CD4-positive, alpha-beta memory T cell (primary cell): Measurements from ENCODE around the gene PHYKPL. TPM values are rescaled to one million over a fixed set of nuclear protein-coding genes. Genes with fewer than 3 reads are reported as not detected.
"Not testable (repeated sequence)": the region's sequence is repeated elsewhere in the genome, so short reads cannot be mapped to it uniquely, and the experiment has no call there.

Source experiments
- CTCF ChIA-PET: fragments of 350-600 bp; sonication (Branson Sonifier 250); formaldehyde crosslinking; loops from one replicate; lab custom pipeline; 2021; ENCODE audit warnings: inconsistent platforms; ENCODE audit not compliant: partially characterized antibody; lab: Charles Lee
- POLR2A ChIA-PET: fragments of 350-600 bp; sonication (Branson Sonifier 250); formaldehyde crosslinking; loops from one replicate; lab custom pipeline; 2021; ENCODE audit not compliant: partially characterized antibody; lab: Charles Lee
- DNase-seq, 5 donors: peaks; one replicate each; pipeline versions ENCODE4 v3.0.0 to v3.0.0-alpha.2; 2020 to 2022; ENCODE audit warnings: mixed read lengths in 1 of 5
- H3K27ac ChIP-seq: one replicate; pipeline ENCODE4 v1.7.0; 2013; ENCODE audit warnings: low read depth, low read length
- H3K27me3 ChIP-seq: 2 replicates; pipeline ENCODE4 v1.7.0; 2013; ENCODE audit warnings: mild to moderate bottlenecking, low read length, moderate library complexity; ENCODE audit not compliant: insufficient read depth
- H3K36me3 ChIP-seq: 2 replicates; pipeline ENCODE4 v1.7.0; 2013; ENCODE audit warnings: mild to moderate bottlenecking, low read length, moderate library complexity; ENCODE audit not compliant: insufficient read depth
- H3K4me1 ChIP-seq: 2 replicates; pipeline ENCODE4 v1.7.0; 2013; ENCODE audit warnings: mild to moderate bottlenecking, low read length, moderate library complexity; ENCODE audit not compliant: insufficient read depth
- H3K4me3 ChIP-seq, 2 donors: one replicate each; pipeline ENCODE4 v1.7.0; 2013; ENCODE audit warnings: low read length in 2 of 2, mild to moderate bottlenecking in 1 of 2
- H3K9me3 ChIP-seq, 2 donors: one replicate each; pipeline ENCODE4 v1.7.0; 2013; ENCODE audit warnings: low read length in 2 of 2, control low read depth in 1 of 2; ENCODE audit not compliant: control insufficient read depth in 1 of 2
- H3K27ac Mint-ChIP-seq, 7 donors: one replicate each; pipeline ENCODE4 v1.8.0; 2020 to 2021; ENCODE audit warnings: mixed read lengths in 7 of 7, mild to moderate bottlenecking in 6 of 7, inconsistent platforms in 3 of 7, moderate library complexity in 3 of 7
- H3K27me3 Mint-ChIP-seq, 2 donors: one replicate each; pipeline ENCODE4 v1.8.0; 2020 to 2021; ENCODE audit warnings: mixed read lengths in 2 of 2
- H3K36me3 Mint-ChIP-seq, 2 donors: one replicate each; pipeline ENCODE4 v1.8.0; 2020 to 2021; ENCODE audit warnings: mixed read lengths in 2 of 2, inconsistent platforms in 1 of 2, mild to moderate bottlenecking in 1 of 2
- H3K4me1 Mint-ChIP-seq, 4 donors: one replicate each; pipeline ENCODE4 v1.8.0; 2020 to 2021; ENCODE audit warnings: mixed read lengths in 4 of 4, mild to moderate bottlenecking in 1 of 4
- H3K4me3 Mint-ChIP-seq, 8 donors: one replicate each; pipeline ENCODE4 v1.8.0; 2020 to 2021; ENCODE audit warnings: mixed read lengths in 8 of 8, mild to moderate bottlenecking in 7 of 8, moderate library complexity in 6 of 8, inconsistent platforms in 3 of 8
- H3K9me3 Mint-ChIP-seq, 8 donors: one replicate each; pipeline ENCODE4 v1.8.0; 2020 to 2021; ENCODE audit warnings: mixed read lengths in 8 of 8, mild to moderate bottlenecking in 5 of 8, inconsistent platforms in 3 of 8, moderate library complexity in 1 of 8
- intact Hi-C: fragments of 100-400 bp; cut with micrococcal nuclease; formaldehyde crosslinking; loops from one replicate; pipeline ENCODE4 v1.15.1; 2023
- polyA plus RNA-seq, 2 donors: library from polyadenylated mRNA; unstranded; fragments of 300-500 nt; fragmentation: Illumina TruSeq; gene quantifications; one replicate each; pipeline ENCODE4 v1.2.3, GENCODE V29; 2021
- total RNA-seq, 2 experiments: library from RNA; stranded (reverse); gene quantifications; one replicate each; pipeline ENCODE4 v1.2.3, GENCODE V29; 2021

PHYKPL gene
- total and polyA plus RNA-seq, 4 experiments from 2014 or later: 38.7 to 251 (median 139) TPM

- no peaks in the 10 kb centered on the region for H3K36me3 ChIP-seq
- no peak for DNase-seq
- H3K4me3 ChIP-seq: no peak overlapping the region
- ChIA-PET POLR2A (no interaction called here), CTCF (no interaction called here)
- H3K9me3 ChIP-seq: no peaks in the 10 kb centered on the region
- no peaks in the 10 kb centered on the region for H3K27me3 ChIP-seq
- peaks cover 3% of the 10 kb centered on the region in 2 donors for H3K36me3 Mint-ChIP-seq
- peaks cover 2 to 5% of the 10 kb centered on the region in 2 donors for H3K27me3 Mint-ChIP-seq
- H3K4me1 Mint-ChIP-seq: peaks cover 0 to 8% (median 1%) of the 10 kb centered on the region in 4 donors
- no peaks in the 10 kb centered on the region for H3K4me1 ChIP-seq
- H3K4me3 Mint-ChIP-seq: peak overlapping the region in 1 of 8 donors; percentile 25
- H3K27ac ChIP-seq: no peak overlapping the region
- intact Hi-C loops: no loop called here
- H3K27ac Mint-ChIP-seq: no peak overlapping the region
- H3K9me3 Mint-ChIP-seq: peaks cover 0 to 5% (median 0%) of the 10 kb centered on the region in 8 donors
Measured at GRCh38 chr5:178199581-178200434, 32.8 kb downstream of the PHYKPL start.

- no peak overlapping the region for H3K4me3 Mint-ChIP-seq
- POLR2A ChIA-PET: no interaction called here
- Histone ChIP-seq H3K36me3 (no peaks in the 10 kb centered on the region), H3K9me3 (no peaks in the 10 kb centered on the region), H3K4me3 (no peak overlapping the region), H3K4me1 (peaks cover 5% of the 10 kb centered on the region), H3K27me3 (no peaks in the 10 kb centered on the region), H3K27ac (no peak overlapping the region)
- H3K9me3 Mint-ChIP-seq: peaks cover 0 to under 1% (median 0%) of the 10 kb centered on the region in 8 donors
- intact Hi-C loops: no loop called here
- peaks cover 0 to 6% of the 10 kb centered on the region in 2 donors for H3K27me3 Mint-ChIP-seq
- H3K4me1 Mint-ChIP-seq: peaks cover 2 to 13% (median 7%) of the 10 kb centered on the region in 4 donors
- no peak for DNase-seq
- H3K27ac Mint-ChIP-seq: no peak overlapping the region
- CTCF ChIA-PET: interaction anchor here (0.7 kb wide), 1 partner anchor 39 kb away, joined by 4 read pairs; no protein-coding TSS in a partner anchor
- no peaks in the 10 kb centered on the region for H3K36me3 Mint-ChIP-seq
Measured at GRCh38 chr5:178198706-178199105, 33.9 kb downstream of the PHYKPL start.

- H3K4me1 ChIP-seq, DNase-seq, H3K4me3 ChIP-seq, H3K9me3 Mint-ChIP-seq, H3K27ac Mint-ChIP-seq, H3K9me3 ChIP-seq, H3K36me3 Mint-ChIP-seq, intact Hi-C loops, POLR2A ChIA-PET, H3K27ac ChIP-seq, H3K36me3 ChIP-seq, H3K27me3 ChIP-seq, H3K27me3 Mint-ChIP-seq, H3K4me3 Mint-ChIP-seq: not testable (repeated sequence)
- peaks cover 6 to 18% (median 11%) of the 10 kb centered on the region in 4 donors for H3K4me1 Mint-ChIP-seq
- CTCF ChIA-PET: interaction anchor here (0.7 kb wide), 1 partner anchor 40 kb away, joined by 4 read pairs; no protein-coding TSS in a partner anchor
Measured at GRCh38 chr5:178198151-178198550, 34.5 kb downstream of the PHYKPL start.

GRCh38 chr5:178196986-178197385, 35.6 kb downstream of the PHYKPL start:
- peaks cover 7 to 23% (median 15%) of the 10 kb centered on the region in 4 donors for H3K4me1 Mint-ChIP-seq
- Histone ChIP-seq H3K27ac (no peak overlapping the region), H3K9me3 (no peaks in the 10 kb centered on the region), H3K27me3 (no peaks in the 10 kb centered on the region), H3K4me3 (no peak overlapping the region), H3K4me1 (peaks cover 5% of the 10 kb centered on the region), H3K36me3 (no peaks in the 10 kb centered on the region)
- no peak for DNase-seq
- no peaks in the 10 kb centered on the region for H3K36me3 Mint-ChIP-seq
- CTCF ChIA-PET: no interaction called here
- intact Hi-C loops: no loop called here
- no peaks in the 10 kb centered on the region for H3K9me3 Mint-ChIP-seq
- peaks cover 6 to 7% of the 10 kb centered on the region in 2 donors for H3K27me3 Mint-ChIP-seq
- POLR2A ChIA-PET: no interaction called here
- no peak overlapping the region for H3K4me3 Mint-ChIP-seq
- no peak overlapping the region for H3K27ac Mint-ChIP-seq

DNA sequence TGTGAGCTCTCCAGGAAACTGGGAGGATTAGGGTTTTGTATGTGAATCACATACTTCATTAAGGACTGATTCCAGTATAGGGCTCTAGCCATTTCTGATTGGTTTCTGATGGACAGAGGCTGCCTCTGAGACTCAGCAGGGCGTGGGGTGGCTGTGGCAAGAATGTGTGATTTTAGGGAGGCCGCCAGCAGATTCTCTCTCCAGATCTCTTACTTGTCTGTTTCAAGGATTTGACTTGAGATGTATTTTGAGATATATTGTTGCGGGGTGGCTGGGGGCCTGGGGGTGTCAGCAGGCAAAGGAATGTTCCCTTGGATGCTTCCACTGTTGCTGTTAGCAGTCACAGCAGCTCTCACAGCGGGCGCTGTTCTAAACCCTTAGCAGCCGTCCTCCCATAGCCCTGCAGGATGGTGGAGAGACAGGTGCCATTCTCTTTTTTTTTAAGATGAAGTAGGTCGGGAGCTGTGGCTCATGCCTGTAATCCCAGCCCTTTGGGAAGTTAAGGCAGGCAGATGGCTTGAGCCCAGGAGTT, 36.3 kb downstream of the PHYKPL start:
- Mint-ChIP-seq H3K9me3 (no peaks in the 10 kb centered on the region), H3K27ac (no peak overlapping the region), H3K4me1 (peaks cover 7 to 23% (median 15%) of the 10 kb centered on the region in 4 donors), H3K4me3 (no peak overlapping the region), H3K36me3 (no peaks in the 10 kb centered on the region), H3K27me3 (peaks cover 6 to 7% of the 10 kb centered on the region in 2 donors)
- Histone ChIP-seq H3K4me1 (peaks cover 5% of the 10 kb centered on the region), H3K27ac (no peak overlapping the region), H3K9me3 (no peaks in the 10 kb centered on the region), H3K4me3 (no peak overlapping the region), H3K27me3 (no peaks in the 10 kb centered on the region), H3K36me3 (no peaks in the 10 kb centered on the region)
- no peak for DNase-seq
- CTCF ChIA-PET: no interaction called here
- POLR2A ChIA-PET: no interaction called here
- intact Hi-C loops: no loop called here

DNA sequence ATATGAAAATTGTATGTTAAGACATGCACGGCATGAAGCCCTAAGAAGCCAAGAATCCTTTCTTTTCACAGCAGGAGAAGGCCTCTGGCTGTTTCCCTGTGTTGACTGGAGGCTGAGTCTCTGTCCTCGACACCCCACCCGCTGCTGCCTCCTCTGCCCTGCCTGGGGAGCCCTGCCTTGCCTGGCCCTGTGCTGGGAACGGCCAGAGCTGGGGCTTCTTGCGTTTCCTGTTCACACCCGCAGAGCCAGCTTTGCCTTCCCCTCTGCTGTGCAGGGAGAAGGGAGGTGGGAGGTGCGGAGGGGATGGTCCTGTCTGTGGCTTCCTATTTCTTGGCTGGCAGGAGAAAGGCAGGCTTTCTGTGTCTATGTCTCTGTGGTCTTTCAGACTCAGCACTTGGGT, 38.6 kb downstream of the PHYKPL start:
- H3K36me3 ChIP-seq: no peaks in the 10 kb centered on the region
- intact Hi-C loops: no loop called here
- Mint-ChIP-seq H3K4me1 (peaks cover 7 to 23% (median 15%) of the 10 kb centered on the region in 4 donors), H3K9me3 (no peaks in the 10 kb centered on the region), H3K4me3 (peak overlapping the region in 1 of 8 donors; percentile 32), H3K27me3 (peaks cover 9% of the 10 kb centered on the region in 2 donors), H3K27ac (no peak overlapping the region), H3K36me3 (no peaks in the 10 kb centered on the region)
- CTCF ChIA-PET: no interaction called here
- H3K4me3 ChIP-seq: no peak overlapping the region
- H3K27ac ChIP-seq: no peak overlapping the region
- DNase-seq: no peak
- peaks cover under 1% of the 10 kb centered on the region for H3K27me3 ChIP-seq
- no peaks in the 10 kb centered on the region for H3K9me3 ChIP-seq
- peaks cover 5% of the 10 kb centered on the region for H3K4me1 ChIP-seq
- POLR2A ChIA-PET: no interaction called here

DNA sequence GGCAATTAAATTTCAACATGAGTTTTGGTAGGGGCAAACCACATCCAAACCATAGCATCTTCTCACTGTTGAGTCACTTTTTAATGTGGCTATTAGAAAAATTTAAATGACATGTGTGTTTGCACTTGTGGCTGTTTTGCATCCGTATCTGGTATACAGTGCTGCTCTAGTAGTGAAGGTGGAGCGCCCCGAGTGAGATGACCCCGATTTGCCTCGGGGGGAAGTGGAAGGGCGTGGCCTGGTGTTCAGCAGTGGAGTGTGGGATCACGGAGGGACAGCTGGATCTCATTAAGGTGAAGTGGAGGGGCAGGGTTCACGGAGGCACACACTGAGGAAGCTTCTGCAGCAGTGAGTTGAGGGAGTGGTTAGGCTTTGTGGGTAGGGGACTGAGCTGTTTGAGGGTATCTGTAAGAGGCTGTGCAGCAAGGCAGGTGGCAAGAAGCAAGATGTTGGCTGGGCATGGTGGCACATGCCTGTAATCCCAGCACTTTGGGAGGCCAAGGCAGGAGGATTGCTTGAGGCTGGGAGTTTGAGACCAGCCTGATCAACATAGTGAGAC, 39.3 kb downstream of the PHYKPL start:
- ChIA-PET POLR2A (interaction anchor here (0.9 kb wide), 1 partner anchor 14 kb away, joined by 3 read pairs; no protein-coding TSS in a partner anchor), CTCF (no interaction called here)
- H3K4me1 Mint-ChIP-seq: peaks cover 7 to 23% (median 15%) of the 10 kb centered on the region in 4 donors
- Histone ChIP-seq H3K27me3 (peaks cover 5% of the 10 kb centered on the region), H3K4me1 (peaks cover 5% of the 10 kb centered on the region), H3K36me3 (no peaks in the 10 kb centered on the region), H3K27ac (no peak overlapping the region), H3K4me3 (no peak overlapping the region), H3K9me3 (no peaks in the 10 kb centered on the region)
- H3K9me3 Mint-ChIP-seq: no peaks in the 10 kb centered on the region
- no peaks in the 10 kb centered on the region for H3K36me3 Mint-ChIP-seq
- DNase-seq: no peak
- intact Hi-C loops: no loop called here
- H3K27ac Mint-ChIP-seq: peak overlapping the region in 2 of 7 donors; percentile 52 to 72
- H3K27me3 Mint-ChIP-seq: peaks cover 9 to 15% of the 10 kb centered on the region in 2 donors
- peak overlapping the region in 5 of 8 donors; percentile 26 to 63 (median 55) for H3K4me3 Mint-ChIP-seq
